PC-9 (cell line): ENCODE data around the gene TNIK. TPM values are rescaled to one million over a fixed set of nuclear protein-coding genes. Genes with fewer than 3 reads are reported as not detected.
A peak's percentile ranks its signal among the peaks of the same experiment; 100 is the strongest.

Experiments used
- BruUV-seq: library from RNA; stranded (reverse); fragments of 400-500 nt; replicated peaks from 2 replicates; lab custom pipeline; 2021; lab: Mats Ljungman, UMichigan
- CTCF ChIA-PET: fragments of 300-600 bp; sonication (Branson Sonifier 250); formaldehyde crosslinking; loops from one replicate; lab custom pipeline; 2022; ENCODE audit warnings: antibody characterized with exemption; lab: Charles Lee
- POLR2A ChIA-PET: fragments of 300-600 bp; sonication (Branson Sonifier 250); formaldehyde crosslinking; loops from one replicate; lab custom pipeline; 2022; ENCODE audit warnings: antibody characterized with exemption; ENCODE audit not compliant: unreplicated experiment; lab: Charles Lee
- DNase-seq, 2 experiments: peaks; one replicate each; pipeline versions ENCODE4 v3.0.0 to v3.0.0-alpha.2; 2015 to 2022; ENCODE audit warnings: mixed read lengths in 1 of 2
- H2AFZ ChIP-seq: fragments of 200-600 bp; sonication (generic); 2 replicates; pipeline ENCODE4 v1.8.1; 2017; ENCODE audit warnings: antibody characterized with exemption
- H3F3A ChIP-seq: fragments of 200-600 bp; sonication (generic); 2 replicates; pipeline ENCODE4 v1.8.1; 2017; ENCODE audit warnings: antibody characterized with exemption, mild to moderate bottlenecking, low read depth; ENCODE audit not compliant: insufficient read depth
- H3K27ac ChIP-seq: fragments of 200-600 bp; sonication (generic); 2 replicates; pipeline ENCODE4 v1.6.1; 2016; ENCODE audit warnings: mixed run types
- H3K27me3 ChIP-seq: fragments of 200-600 bp; sonication (generic); 2 replicates; pipeline ENCODE4 v1.6.1; 2016; ENCODE audit warnings: low read depth, mixed run types; ENCODE audit not compliant: insufficient read depth
- H3K36me3 ChIP-seq: fragments of 200-600 bp; sonication (generic); 2 replicates; pipeline ENCODE4 v1.6.1; 2016; ENCODE audit warnings: low read depth, mixed run types
- H3K4me1 ChIP-seq: fragments of 200-600 bp; sonication (generic); replicated peaks from 2 replicates; pipeline ENCODE4 v1.6.1; 2016; ENCODE audit warnings: mixed run types; ENCODE audit not compliant: insufficient read depth
- H3K4me2 ChIP-seq: fragments of 200-600 bp; sonication (generic); 2 replicates; pipeline ENCODE4 v1.6.1; 2017; ENCODE audit warnings: mixed run types
- H3K4me3 ChIP-seq: fragments of 200-600 bp; sonication (generic); 2 replicates; pipeline ENCODE4 v1.6.1; 2016; ENCODE audit warnings: mixed run types
- H3K79me2 ChIP-seq: fragments of 200-600 bp; sonication (generic); 2 replicates; pipeline ENCODE4 v1.6.1; 2017; ENCODE audit warnings: low read depth, mixed run types
- H3K9me2 ChIP-seq: fragments of 200-600 bp; sonication (generic); 2 replicates; pipeline ENCODE4 v1.8.1; 2017; ENCODE audit warnings: mild to moderate bottlenecking; ENCODE audit not compliant: insufficient read depth
- H3K9me3 ChIP-seq: fragments of 200-600 bp; sonication (generic); 2 replicates; pipeline ENCODE4 v1.8.1; 2016; ENCODE audit warnings: low read depth; ENCODE audit not compliant: insufficient read depth
- H4K20me1 ChIP-seq: fragments of 200-600 bp; sonication (generic); 2 replicates; pipeline ENCODE4 v1.8.1; 2017; ENCODE audit not compliant: insufficient read depth
- CTCF ChIP-seq: fragments of 200-600 bp; sonication (generic); conservative IDR thresholded peaks from 2 replicates; pipeline ENCODE4 v1.6.1; 2017; ENCODE audit warnings: mixed run types, antibody characterized with exemption, mild to moderate bottlenecking, moderate library complexity
- EZH2 ChIP-seq: fragments of 200-600 bp; sonication (generic); IDR thresholded peaks from 2 replicates; pipeline ENCODE4 v1.8.0; 2017; ENCODE audit warnings: antibody characterized with exemption, low read depth
- intact Hi-C: fragments of 100-400 bp; cut with micrococcal nuclease; formaldehyde crosslinking; loops from one replicate; pipeline ENCODE4 v1.10.0; 2022; ENCODE audit not compliant: unreplicated experiment
- total RNA-seq: library from RNA; stranded (reverse); gene quantifications from 2 replicates; pipeline ENCODE4 v1.2.3, GENCODE V29; 2021

TNIK gene
- total RNA-seq, 1 experiment from 2014 or later, result 30.7 TPM

GRCh38 chr3:171270541-171270940 is 189.7 kb downstream of the TNIK start:
- no peaks in the 10 kb centered on the region for H3K36me3 ChIP-seq
- no peak overlapping the region for H3K27ac ChIP-seq
- H3K4me2 ChIP-seq, result no peak overlapping the region
- no peaks in the 10 kb centered on the region for H3K9me2 ChIP-seq
- H4K20me1 ChIP-seq, result no peaks in the 10 kb centered on the region
- TF ChIP-seq CTCF (no peak), EZH2 (no peak)
- no TSS peak for BruUV-seq
- no peaks in the 10 kb centered on the region for H3K27me3 ChIP-seq
- no peak overlapping the region for H3K4me3 ChIP-seq
- 0 out of 2 replicates have a peak, but pooled peaks cover 8% of the 10 kb centered on the region for H3K79me2 ChIP-seq
- ChIA-PET POLR2A (no interaction called here), CTCF (no interaction called here)
- H3K4me1 ChIP-seq, result no peaks in the 10 kb centered on the region
- H3F3A ChIP-seq, result no peaks in the 10 kb centered on the region; the same call in 1 of the 2 replicates
- H2AFZ ChIP-seq, result no peak overlapping the region
- no peaks in the 10 kb centered on the region for H3K9me3 ChIP-seq
- intact Hi-C loops, result no loop called here
- DNase-seq, result no peak

- POLR2A ChIA-PET, result interaction anchor here (0.6 kb wide), 1 partner anchor 16 kb away, joined by 4 read pairs; no protein-coding TSS in a partner anchor
- Histone ChIP-seq H3K36me3 (no peaks in the 10 kb centered on the region), H2AFZ (no peak overlapping the region), H3K9me3 (no peaks in the 10 kb centered on the region), H4K20me1 (no peaks in the 10 kb centered on the region), H3K27ac (no peak overlapping the region), H3K4me2 (no peak overlapping the region), H3K4me1 (no peaks in the 10 kb centered on the region), H3K9me2 (no peaks in the 10 kb centered on the region), H3K79me2 (0 out of 2 replicates have a peak, but pooled peaks cover 5% of the 10 kb centered on the region), H3K27me3 (no peaks in the 10 kb centered on the region), H3K4me3 (no peak overlapping the region), H3F3A (no peaks in the 10 kb centered on the region)
- intact Hi-C loops, result no loop called here
- BruUV-seq, result no TSS peak
- TF ChIP-seq EZH2, result no peak
- TF ChIP-seq CTCF, result no peak
- CTCF ChIA-PET, result no interaction called here
- peak in 1 of 2 experiments; percentile 16 for DNase-seq
Measured at GRCh38 chr3:171269542-171269941, 190.7 kb downstream of the TNIK start.

- no peak overlapping the region for H3K4me2 ChIP-seq
- ChIA-PET POLR2A (no interaction called here), CTCF (no interaction called here)
Measured at GRCh38 chr3:171268677-171269076, 191.5 kb downstream of the TNIK start.

More at GRCh38 chr3:171268677-171269076, 191.5 kb downstream of the TNIK start:
- Histone ChIP-seq H3K9me2 (no peaks in the 10 kb centered on the region), H3K4me1 (no peaks in the 10 kb centered on the region), H3K79me2 (0 out of 2 replicates have a peak, but pooled peaks cover 5% of the 10 kb centered on the region), H3K36me3 (no peaks in the 10 kb centered on the region), H3F3A (no peaks in the 10 kb centered on the region), H3K9me3 (no peaks in the 10 kb centered on the region), H3K4me3 (no peak overlapping the region), H3K27ac (no peak overlapping the region), H2AFZ (no peak overlapping the region), H3K27me3 (no peaks in the 10 kb centered on the region), H4K20me1 (no peaks in the 10 kb centered on the region)
- no TSS peak for BruUV-seq
- intact Hi-C loops, result no loop called here
- DNase-seq, result no peak
- no peak for TF ChIP-seq CTCF
- TF ChIP-seq EZH2, result no peak
